NCI-H2196 (cell line): ENCODE results near the gene COL18A1.

Experiments used
- DNase-seq: peaks from one replicate; lab custom pipeline; 2025; ENCODE audit not compliant: unreplicated experiment; lab: John Stamatoyannopoulos, UW

COL18A1 gene

DNA sequence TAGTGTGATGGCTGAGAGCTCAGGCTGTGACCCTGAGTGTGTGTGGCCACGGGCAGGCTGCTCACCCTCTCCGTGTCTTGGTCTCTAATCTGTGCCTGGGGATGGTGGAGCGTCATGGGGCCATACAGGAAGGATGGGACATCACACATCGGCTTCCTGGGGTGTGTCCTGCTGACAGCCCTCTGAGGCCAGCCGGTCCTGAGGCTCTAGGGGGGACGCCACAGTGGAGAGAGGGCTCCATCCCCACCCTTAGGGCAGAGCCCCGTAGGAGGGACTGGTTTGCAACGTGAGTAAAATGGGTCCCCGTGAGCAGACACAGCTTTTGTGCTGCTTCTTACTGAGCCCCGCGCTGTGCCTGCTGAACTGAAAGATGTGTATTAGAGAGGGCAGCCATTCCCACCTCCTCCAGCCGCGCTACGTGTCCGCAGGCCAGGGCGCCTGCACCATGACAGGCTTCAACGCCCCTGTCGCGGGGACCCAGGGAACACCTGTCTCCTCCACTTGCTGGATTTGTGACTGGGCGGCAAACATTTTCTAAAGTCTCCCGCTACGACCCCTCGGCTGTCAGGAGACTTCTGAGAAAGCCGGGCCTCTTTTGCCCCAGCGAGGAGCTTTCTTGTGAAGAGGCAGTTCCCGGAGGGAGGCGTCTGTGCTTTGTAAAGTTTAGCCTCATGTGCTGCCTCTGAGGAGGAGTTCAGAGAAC, 8.1 kb downstream of the COL18A1 start:
- no peak for DNase-seq

DNA sequence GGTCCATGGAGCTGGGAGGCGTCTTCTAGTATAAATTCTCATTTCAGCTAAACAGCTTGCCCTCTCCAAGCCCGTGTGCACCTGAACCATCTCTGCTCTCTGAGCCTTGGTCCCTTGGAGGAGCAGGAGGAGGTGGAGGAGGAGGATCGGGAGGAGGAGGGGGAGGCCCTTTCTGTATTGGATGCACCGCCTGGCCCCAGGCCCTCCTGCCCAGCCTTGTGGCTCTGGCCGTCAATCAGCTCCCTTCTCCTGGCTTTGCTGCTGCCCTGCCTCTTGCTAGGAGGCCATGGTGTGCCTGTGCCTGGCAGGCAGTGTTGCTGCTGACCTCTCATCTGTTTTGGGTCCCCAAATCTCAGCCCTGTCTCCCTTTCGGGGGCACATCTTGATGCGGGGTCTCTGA, 9.0 kb downstream of the COL18A1 start:
- DNase-seq, result no peak

DNA sequence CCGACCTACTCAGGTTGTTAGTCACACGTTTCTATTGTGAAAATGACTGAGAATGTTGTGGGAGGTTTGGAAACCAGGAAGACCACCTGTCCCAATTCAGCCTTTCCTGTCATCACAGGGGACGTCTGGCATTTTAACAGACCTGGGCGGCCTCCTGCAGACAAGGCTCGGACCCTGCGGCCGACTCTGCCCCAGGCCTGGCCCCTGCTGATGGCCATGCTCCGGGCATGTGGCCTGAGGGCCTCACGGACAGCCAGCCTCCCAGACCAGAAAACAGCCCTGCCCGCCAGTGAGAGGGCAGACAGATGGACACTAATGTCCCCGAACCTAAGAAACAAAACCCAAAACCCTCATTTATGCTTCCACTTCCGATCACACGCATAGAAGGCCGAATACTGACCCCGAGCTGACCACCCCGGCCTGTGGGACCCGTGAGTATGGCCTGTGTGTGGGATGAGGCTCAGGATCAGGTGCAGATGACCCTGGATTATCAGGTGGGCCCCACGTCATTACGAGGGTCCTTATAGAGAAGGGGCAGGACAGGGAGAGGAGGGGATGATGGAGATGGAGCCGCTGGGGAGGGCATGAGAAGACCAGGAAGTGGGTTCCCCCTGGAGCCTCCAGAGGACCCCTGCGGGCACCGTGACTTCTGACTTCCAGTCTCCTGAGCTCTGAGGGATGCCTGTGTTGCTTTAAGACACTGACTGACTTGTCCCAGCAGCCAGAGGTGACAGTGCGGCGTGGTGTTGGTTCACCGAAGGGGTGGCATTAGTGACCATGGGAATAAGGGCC, 9.6 kb downstream of the COL18A1 start:
- no peak for DNase-seq

DNA sequence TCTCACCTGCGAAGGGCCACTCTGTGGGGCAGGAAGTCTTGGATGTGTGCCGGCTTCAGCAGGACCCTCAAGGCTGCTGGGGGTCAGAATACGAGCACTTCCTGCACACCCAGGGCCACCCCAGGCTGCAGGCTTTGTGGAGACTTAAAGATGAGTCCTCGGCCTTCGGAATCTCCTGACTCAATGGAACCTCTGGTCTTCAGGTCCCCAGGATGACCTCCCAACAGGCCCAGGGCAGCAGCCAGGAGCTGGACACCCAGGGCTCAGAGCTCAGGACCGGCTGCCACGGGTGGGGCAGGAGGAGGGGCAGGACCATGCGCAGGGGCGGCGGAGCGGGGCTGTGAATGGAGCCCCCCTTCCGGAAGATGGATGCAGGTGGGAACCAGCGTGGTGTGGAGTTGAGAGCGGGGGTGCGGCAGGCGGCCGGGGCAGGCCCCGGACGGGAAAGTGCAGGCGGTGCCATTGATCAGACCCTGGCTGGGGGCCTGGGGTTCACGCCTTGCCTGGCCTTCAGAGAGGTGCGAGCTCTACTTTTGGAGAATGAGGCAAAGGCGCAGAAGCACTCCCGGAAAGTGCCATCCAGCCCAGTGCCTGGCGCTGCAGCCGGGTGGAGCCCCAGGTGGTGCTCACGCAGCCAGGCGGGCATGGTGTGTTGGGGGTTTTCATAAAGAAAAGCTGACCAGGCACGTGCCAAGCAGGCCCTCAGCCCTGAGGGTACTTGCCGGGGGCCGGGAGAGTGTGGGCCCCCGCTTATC, 10.4 kb downstream of the COL18A1 start:
- no peak for DNase-seq

DNA sequence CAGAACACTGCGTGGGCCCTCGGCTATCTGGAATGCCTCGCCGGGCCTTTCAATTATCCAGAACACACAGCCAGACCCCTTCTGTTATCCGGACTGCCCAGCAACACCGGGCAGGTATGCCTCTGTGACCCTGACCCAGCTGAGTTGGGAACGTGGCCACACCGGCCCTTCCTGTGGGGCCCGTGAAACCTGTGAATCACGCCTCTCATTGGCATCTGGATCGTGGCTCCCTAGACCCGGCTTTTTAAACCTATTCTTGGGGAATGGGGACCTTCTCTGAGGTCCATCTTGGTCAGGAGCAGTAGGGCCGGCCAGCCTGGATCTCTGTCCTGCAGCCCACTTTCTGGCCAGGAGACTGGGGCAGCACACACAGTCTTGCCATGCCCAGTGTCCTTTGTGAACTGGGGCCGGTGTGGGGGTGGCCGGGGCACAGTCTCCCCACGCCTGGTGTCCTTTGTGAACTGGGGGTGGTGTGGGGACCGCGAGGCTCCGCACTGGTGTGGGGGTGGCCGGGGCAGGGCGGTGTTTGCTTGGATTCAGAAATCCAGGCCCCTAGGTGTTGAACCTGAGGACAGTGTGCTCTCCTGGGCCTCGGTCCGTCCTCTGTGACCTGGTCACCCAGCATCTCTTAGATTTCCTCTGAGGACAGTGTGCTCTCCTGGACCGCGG, 11.1 kb downstream of the COL18A1 start:
- no peak for DNase-seq

DNA sequence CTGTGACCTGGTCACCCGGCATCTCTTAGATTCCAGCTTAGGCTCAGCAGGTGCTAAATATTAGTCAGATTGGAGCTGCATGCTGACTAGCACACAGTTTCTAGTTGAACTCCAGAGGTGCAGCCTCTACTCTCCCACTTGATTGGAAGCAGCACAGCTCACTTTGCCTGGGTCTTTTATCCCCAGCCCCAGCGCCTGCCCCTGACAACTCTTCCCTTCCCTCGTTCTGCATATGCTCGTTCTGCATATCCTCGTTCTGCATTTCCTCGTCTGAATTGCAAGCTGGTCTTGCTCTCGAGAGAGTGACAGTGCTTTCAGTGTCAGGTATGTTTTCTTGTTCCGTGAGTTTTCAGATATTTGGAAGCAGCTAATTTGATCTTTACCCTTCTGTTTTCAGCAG, 11.7 kb downstream of the COL18A1 start:
- no peak for DNase-seq

DNA sequence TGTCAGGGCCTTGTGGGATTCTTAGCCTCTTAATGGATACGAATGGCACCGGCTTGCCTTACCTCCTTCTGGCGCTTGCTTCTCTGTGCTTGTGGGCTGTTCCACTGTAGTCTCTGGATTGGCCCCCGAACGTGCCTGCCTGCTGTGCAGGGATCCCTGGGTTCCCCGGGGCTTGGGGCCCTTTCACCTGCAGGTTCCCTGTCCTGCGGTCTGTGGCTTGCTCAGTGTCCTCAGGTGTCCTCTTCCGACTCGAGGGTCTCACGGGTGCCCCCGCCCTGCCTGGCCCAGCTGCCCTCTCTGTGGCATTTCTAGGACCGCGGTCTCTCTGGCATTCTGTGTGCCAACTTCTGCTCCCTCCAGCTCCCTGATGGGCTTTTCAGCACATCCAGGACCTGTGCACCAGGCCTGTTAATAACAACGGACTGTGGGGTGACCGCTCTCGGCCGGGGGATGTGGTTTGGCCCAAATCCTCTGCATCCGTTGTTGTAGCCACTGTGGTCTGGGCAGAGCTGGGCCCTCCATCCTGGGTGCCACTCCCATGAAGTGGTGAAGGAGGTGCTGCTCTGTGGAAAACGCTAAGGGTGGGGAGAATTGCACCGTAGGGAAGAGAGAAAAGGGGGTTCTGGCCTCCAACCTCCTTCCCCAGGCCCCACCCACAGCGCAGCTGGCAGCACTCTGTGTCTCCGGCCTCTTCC, 12.4 kb downstream of the COL18A1 start:
- no peak for DNase-seq

DNA sequence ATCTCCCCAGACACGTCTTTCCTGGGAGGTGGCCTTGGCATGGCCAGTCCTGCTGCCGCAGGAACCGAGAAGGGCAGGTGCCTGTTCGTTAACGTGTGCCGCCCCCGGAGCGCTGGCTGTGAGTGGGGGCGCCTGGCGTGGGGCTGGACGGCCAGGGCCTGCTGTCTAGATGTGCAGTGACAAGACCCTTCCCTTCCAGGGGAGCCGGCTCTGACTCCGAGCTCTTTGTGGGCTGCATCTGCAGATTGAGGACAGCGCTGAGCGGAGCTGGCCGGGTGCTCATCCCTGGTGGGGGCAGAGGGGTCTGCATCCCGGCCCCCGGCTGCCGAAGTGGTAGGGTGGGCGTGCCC, 13.0 kb downstream of the COL18A1 start:
- no peak for DNase-seq

DNA sequence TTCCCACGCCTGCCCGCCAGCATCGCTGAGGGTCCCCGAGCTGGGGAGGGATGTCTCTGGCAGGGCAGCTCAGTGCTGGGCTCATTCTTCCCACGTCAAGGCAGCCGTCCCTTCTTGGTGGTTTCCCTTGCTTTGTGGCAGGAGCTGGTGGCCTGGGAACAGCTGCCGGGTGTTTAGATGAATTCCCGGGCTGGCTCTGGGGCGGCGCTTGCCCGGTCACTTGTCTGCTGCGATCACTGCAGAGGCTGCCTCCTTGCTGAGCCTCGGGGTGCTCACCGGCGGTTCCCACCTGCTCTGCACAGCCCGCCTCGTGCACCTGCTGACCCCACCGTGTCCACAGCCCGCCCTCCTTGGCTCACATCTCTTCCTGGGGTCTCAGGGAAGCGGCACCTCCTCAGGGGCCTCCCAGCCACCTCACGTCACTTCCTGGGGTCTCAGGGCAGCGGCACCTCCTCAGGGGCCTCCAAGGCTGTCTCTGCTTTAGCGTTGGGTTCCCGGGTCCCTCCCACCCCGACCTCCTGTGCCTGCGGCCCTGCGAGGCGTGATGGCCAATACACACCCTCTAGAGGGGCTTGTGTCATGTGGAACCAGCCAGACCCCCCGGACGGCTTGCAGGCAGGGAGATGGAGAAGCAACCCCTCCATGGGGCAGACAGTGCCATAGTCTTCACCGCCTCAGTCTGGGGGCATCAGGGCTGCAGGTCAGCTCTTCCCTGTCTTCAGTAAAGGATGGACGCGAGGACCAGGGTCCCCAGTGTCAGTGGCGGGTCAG, 13.5 kb downstream of the COL18A1 start:
- no peak for DNase-seq

DNA sequence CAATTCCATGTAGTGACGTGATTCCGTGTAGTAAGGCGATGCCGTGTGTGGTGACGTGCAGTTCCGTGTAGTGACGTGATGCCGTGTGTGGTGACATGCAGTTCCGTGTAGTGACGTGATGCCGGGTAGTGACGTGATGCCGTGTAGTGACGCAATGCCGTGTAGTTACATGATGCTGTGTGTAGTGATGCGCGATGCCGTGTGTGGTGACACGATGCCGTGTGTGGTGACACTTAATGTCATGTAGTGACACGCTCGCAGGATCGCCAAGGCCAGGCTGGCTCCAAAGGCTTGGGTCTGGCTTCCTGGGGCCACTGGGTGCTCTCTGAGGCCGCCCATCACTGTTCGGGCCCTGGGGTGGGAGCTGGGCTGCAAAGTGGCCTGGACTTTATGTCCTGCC, 14.2 kb downstream of the COL18A1 start:
- no peak for DNase-seq

DNA sequence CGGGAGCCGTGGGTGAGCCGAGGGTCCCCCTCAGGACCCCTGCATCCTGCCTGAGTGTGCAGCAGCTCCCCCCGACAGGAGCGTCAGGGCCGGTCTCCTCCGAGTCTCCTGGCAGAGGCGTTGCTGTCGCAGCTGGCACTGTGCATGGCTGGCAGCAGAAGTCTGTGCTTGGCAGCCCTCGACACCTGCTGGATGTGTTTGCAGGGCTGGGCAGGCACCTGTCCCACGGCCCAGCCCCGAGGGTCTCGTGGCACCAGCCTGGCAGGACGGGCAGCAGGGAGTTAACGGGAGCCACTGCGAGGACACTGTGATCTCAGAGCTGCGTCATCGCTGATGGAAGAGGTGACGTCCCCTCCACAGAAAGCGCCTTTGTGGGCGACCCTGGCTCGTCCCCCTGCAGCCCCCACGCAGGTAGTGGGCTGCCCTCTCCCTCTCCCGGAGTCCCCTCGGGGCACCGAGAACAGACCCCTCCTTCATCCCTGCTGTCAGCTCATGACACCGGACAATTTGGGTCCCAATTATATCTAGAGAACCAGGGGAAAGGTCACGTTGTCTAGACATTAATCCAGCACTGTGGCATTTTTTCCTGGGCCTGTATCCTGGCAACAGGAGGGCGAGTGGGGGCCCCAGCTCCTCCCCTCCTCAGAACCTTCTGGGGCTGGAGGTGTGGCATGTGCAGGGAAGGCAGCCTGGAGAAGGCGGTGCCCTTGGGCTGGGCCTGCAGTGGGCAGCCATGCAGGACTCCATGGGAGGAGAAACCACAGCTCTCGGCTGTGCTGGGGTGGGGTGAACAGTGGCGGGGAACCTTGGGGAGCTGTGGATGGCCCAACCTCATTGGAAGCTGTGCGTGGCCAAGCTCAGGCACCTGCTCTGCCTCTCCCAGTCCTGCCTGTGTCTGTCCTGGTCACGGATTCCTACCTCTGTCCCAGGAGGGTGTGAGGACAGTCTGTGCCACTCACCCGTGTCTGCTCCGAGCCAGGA, 15.4 kb downstream of the COL18A1 start:
- peak; percentile 70 for DNase-seq

DNA sequence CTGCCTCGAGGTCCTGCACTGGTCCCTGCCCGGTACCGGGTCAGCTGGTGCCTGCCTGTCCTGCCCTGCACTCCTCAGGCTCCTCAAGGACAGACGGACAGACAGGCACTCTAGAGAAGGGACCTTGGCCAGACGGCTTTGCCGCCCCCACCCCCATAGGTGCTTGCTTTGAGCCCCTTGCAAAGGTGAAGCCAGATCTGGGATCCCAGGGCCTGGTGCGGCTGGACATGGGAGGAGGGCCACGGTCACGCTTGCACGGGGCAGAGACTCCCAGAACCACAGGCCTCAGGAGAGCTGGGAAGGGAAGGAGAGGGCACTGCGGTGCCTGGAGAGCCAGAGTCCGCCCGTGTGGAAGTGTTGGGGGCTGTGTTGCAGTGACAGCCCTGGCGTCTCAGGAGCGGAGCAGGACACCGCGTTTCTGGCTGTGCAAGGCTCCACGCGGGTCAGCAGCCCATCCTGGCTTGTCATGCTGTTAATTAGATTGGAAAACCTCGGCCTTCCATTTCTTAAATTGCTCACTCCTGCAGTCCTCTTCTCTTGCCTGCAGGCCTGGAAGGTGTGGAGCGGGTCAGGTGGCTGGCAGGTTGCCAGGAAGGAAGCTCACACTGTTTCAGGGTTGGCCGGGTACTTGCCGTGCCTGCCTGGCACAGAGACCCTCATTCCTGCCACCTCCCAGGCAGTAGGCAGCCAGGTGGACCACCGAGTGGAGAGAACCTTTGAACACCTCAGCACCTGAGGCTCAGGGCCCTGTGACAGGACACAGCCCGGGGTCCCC, 16.3 kb downstream of the COL18A1 start:
- DNase-seq, result peak; percentile 58

DNA sequence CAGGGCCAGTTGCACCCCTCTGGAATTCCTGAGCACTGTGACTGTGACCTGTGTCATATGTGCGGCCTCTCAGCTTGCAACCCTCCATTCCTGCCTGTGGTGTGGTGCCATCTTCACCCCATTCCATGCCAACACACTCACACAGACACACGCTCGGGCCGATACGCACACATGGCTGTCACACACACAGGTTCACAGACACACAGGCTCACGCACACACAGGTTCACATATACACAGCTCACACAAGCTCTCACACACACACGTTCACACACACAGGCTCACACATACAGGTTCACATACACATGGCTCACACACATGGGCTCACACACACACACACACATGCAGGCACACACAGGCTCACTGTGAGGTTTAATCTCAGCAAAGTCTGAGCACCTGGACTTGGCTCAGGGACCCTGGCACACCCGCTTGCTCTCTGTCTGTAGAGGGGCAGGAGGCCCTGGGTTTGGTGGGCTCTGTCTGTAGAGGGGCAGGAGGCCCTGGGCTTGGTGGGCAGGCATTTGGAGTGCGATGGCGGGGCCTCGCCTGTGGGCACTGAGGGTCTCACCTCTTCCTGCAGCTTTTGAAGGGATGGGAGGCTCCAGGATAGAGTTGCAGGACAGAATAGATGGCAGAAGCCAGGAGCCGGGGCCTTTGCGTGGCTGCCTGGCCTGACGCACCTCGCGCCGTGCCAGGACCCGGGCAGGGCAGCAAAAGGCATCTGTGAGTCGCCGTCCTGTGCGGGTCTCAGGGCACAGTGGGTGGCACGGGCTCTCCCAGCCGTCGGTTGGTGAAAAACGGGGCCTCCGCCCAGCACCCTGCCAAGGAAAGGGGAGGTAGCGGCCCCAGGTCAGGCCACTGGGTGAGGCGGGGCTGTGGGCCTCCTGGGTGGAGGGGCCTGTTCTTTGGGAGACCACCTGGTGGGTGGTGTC, 17.1 kb downstream of the COL18A1 start:
- no peak for DNase-seq

DNA sequence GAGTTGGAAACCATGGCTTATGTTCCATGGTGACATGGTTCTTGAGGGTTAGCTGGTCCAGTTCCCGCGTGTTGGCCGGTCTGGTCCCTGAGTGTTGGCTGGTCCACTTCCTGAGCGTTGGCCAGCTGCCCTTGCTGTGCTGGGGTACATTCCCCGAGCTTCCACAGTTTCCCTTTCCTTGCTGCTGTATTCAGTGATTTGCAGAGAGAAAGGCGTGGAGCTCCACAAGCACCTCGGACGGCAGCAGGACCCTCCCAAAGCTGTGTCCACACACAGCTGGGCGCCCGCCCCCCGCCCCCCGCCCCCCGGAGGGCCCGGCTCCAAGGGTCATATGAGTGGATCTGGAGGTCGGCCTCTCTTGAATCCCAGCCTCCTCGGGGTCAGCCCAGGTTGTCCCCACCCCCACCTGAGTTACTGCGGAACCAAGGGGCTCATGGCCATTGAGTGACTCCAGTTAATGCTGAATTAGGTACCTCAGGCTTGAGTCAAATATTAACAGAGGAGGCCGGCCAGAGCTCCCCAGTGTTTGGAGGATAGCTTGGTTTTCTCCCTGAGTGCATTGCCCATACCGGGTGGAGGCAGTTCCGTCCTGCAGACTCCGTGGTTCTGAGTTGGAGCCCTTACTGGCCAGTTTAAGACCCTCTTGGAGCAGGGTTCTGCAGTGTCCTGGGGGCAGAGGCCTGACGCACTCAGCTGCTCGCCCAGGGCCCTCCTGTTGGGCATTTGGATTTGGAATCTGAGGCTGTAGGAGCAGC, 18.4 kb downstream of the COL18A1 start:
- DNase-seq, result no peak

DNA sequence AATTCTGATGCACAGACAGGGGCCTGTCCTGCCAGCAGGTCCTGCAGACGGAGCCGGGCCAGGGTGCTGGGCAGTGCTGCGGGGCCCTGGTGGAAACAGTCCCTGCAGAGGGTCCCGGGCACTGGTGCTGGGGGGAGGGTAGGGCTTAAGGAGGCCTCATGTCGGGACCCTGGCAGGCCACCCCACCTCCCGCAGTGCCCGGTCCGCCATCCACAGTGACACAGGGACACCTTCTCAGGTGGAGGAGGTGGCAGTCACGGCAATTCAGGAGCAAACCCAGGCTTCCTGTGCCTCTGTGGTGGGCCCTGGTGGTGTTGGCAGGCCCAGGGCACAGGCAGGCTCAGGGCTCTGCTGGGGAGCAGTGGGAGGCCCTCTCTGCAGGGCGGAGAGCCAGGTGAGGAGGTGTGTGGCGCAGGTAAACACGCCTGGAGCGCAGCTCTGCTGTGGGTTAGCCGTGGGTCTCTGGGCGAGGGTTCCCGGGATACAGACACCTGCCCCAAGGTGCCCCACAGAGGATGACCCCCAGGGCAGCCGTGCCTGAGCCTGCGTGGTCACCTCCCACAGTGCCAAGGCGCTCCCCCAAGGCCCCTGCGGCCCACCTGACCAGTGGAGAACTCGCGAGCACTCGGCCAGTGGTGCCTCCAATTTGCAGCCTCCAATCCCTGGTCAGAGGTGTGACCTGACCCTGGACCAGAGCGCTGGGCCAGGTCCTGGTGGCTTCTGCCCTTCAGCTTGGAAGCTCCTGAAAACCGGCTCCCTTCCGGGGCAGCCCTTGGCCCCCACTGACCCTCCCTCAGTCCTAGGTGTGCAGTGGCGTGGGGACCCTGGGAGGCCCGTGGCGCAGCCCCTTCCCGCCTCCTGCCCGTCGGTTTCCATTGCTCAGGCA, 19.2 kb downstream of the COL18A1 start:
- DNase-seq, result no peak
